ENCODE data around the gene CELF1. TPM values are rescaled to one million over a fixed set of nuclear protein-coding genes. Genes with fewer than 3 reads are reported as not detected.

Gene CELF1
- total and polyA plus RNA-seq, 2 of the 13 experiments (the other 11 are each of a cell fraction or from before 2014, with no cell fraction given): 69.0 to 80.1 TPM

- Histone ChIP-seq H3K36me3 (replicated peaks in 1 of 2; ENCODE audit: control insufficient read depth in 1 of 2, insufficient read depth in 2 of 2, low read length in 2 of 2) (no peaks in the 10 kb centered on the region), H3K4me3 (replicated peaks in 1 of 3; ENCODE audit: insufficient read depth in 1 of 3, low read depth in 2 of 3, low read length in 3 of 3) (no peak overlapping the region), H3K27ac (ENCODE audit: extremely low read length, insufficient read depth, low read length) (no peak overlapping the region), H4K20me1 (ENCODE audit: insufficient read depth, low read length) (no peaks in the 10 kb centered on the region), H3K4me1 (ENCODE audit: insufficient read depth, low read length) (peaks cover 30% of the 10 kb centered on the region), H3K9ac (ENCODE audit: insufficient read depth, low read depth, low read length) (no peak overlapping the region), H3K27me3 (ENCODE audit: control insufficient read depth in 1 of 2, insufficient read depth in 2 of 2, low read length in 2 of 2) (no peaks in the 10 kb centered on the region), H2AFZ (ENCODE audit: low read length) (no peak overlapping the region), H3K79me2 (ENCODE audit: insufficient read depth, low read length) (no peaks in the 10 kb centered on the region), H3K4me2 (ENCODE audit: low read depth, low read length) (no peak overlapping the region), H3K9me3 (ENCODE audit: low read length) (no peaks in the 10 kb centered on the region)
- intact Hi-C loops (cut with micrococcal nuclease; ENCODE audit: unreplicated experiment): no loop called here
- FAIRE-seq: no peak
- TF ChIP-seq ESRRA (CRISPR knock-in tag; IDR thresholded peaks at IDR 0.05; ENCODE audit: low read depth) (no peak), CENPT (CRISPR knock-in tag; IDR thresholded peaks at IDR 0.05; ENCODE audit: low read depth) (no peak), ZNF33A (CRISPR knock-in tag; IDR thresholded peaks at IDR 0.05; ENCODE audit: borderline replicate concordance) (no peak), ZFP90 (CRISPR knock-in tag; IDR thresholded peaks at IDR 0.05; ENCODE audit: borderline replicate concordance) (no peak), ARNT2 (CRISPR knock-in tag; IDR thresholded peaks at IDR 0.05; ENCODE audit: low read depth) (no peak), ZNF549 (CRISPR knock-in tag; IDR thresholded peaks at IDR 0.05) (no peak), GATAD2A (CRISPR knock-in tag; IDR thresholded peaks at IDR 0.05) (no peak), PRMT3 (CRISPR knock-in tag; IDR thresholded peaks at IDR 0.05; ENCODE audit: borderline replicate concordance, low read depth) (no peak), ZNF326 (CRISPR knock-in tag; IDR thresholded peaks at IDR 0.05; ENCODE audit: borderline replicate concordance) (no peak)
- TF ChIP-seq, protein P1, sequence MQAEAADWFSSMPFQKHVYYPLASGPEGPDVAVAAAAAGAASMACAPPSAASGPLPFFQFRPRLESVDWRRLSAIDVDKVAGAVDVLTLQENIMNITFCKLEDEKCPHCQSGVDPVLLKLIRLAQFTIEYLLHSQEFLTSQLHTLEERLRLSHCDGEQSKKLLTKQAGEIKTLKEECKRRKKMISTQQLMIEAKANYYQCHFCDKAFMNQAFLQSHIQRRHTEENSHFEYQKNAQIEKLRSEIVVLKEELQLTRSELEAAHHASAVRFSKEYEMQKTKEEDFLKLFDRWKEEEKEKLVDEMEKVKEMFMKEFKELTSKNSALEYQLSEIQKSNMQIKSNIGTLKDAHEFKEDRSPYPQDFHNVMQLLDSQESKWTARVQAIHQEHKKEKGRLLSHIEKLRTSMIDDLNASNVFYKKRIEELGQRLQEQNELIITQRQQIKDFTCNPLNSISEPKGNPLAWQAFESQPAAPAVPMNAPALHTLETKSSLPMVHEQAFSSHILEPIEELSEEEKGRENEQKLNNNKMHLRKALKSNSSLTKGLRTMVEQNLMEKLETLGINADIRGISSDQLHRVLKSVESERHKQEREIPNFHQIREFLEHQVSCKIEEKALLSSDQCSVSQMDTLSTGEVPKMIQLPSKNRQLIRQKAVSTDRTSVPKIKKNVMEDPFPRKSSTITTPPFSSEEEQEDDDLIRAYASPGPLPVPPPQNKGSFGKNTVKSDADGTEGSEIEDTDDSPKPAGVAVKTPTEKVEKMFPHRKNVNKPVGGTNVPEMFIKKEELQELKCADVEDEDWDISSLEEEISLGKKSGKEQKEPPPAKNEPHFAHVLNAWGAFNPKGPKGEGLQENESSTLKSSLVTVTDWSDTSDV (CRISPR knock-in tag; IDR thresholded peaks at IDR 0.05): no peak
- no TSS peak for BruUV-seq (replicated peaks)
- ATAC-seq: peak; percentile 23
- in situ Hi-C loops (cut with HindIII; ENCODE audit: extremely low pct_ligation_motif_present, low pct_unique_long_range_greater_than_20kb): no loop called here
- ChIA-PET POLR2A (interaction anchor here (2.5 kb wide), 1 partner anchor 12 kb away, joined by 12 read pairs; no protein-coding TSS in a partner anchor), CTCF (ENCODE audit: low intra/inter-chr PET ratio, low total read pairs) (no interaction called here)
- no peak for DNase-seq (ENCODE audit: low spot score)
- WGBS (ENCODE audit: low lambda C conversion rate): 62% methylated on average over 7 of the region's 8 CpGs
These were observed 103.4 kb downstream of the CELF1 start for GRCh38 chr11:47449541-47449940.
